Mucosa of gallbladder (tissue), 1 donor: ENCODE results near the gene NR2F6. TPM values are rescaled to one million over a fixed set of nuclear protein-coding genes. Genes with fewer than 3 reads are reported as not detected.

Experiments used
- total RNA-seq: library from RNA; stranded (reverse); gene quantifications from one replicate; pipeline ENCODE4 v1.2.1, GENCODE V29; 2021
- donor health status: DM: no; HTN: no; CAD: no.

The NR2F6 gene
- total RNA-seq, 1 donor from 2014 or later = 46.3 TPM

Other genes with a start within 250 kb of the NR2F6 start
- gene CPAMD8, start 219.1 kb downstream of the NR2F6 start, total RNA-seq = 2.9 TPM
- gene HAUS8, start 170.5 kb downstream of the NR2F6 start, total RNA-seq = 10.8 TPM
- gene MYO9B, start 170.1 kb downstream of the NR2F6 start, total RNA-seq = 75.0 TPM
- 28.0 TPM for gene USE1, start 30.6 kb downstream of the NR2F6 start, total RNA-seq
- 47.8 TPM for gene OCEL1, start 19.7 kb downstream of the NR2F6 start, total RNA-seq
- 4.3 TPM for gene USHBP1, start 18.8 kb upstream of the NR2F6 start, total RNA-seq
- 70.5 TPM for gene BABAM1, start 21.5 kb upstream of the NR2F6 start, total RNA-seq
- gene ANKLE1, start 36.0 kb upstream of the NR2F6 start, total RNA-seq = 0.83 TPM
- 20.1 TPM for gene ABHD8, start 57.5 kb upstream of the NR2F6 start, total RNA-seq
- gene MRPL34, start 60.0 kb upstream of the NR2F6 start, total RNA-seq = 102 TPM
- 37.9 TPM for gene DDA1, start 63.6 kb upstream of the NR2F6 start, total RNA-seq
- gene ANO8, start 88.9 kb upstream of the NR2F6 start, total RNA-seq = 33.2 TPM
- gene GTPBP3, start 91.6 kb upstream of the NR2F6 start, total RNA-seq = 24.7 TPM
- gene PLVAP, start 131.4 kb upstream of the NR2F6 start, total RNA-seq = 166 TPM
- gene CCDC194, start 148.3 kb upstream of the NR2F6 start, total RNA-seq = 1.0 TPM
- 90.6 TPM for gene BST2, start 159.7 kb upstream of the NR2F6 start, total RNA-seq
- 61.2 TPM for gene MVB12A, start 174.1 kb upstream of the NR2F6 start, total RNA-seq
- gene TMEM221, start 202.7 kb upstream of the NR2F6 start, total RNA-seq = 0.37 TPM
- gene NXNL1, start 215.0 kb upstream of the NR2F6 start, total RNA-seq = not detected
- gene SLC27A1, start 224.6 kb upstream of the NR2F6 start, total RNA-seq = 37.1 TPM